ENCODE measurements around the gene GYPA. TPM values are rescaled to one million over a fixed set of nuclear protein-coding genes. Genes with fewer than 3 reads are reported as not detected.

GYPA gene
- total RNA-seq, 4 donors from 2014 or later: not detected

Other genes starting within 250 kb of the GYPA start
- gene GYPE, start 235.2 kb downstream of the GYPA start, total RNA-seq: not detected
- not detected for gene GYPB, start 121.3 kb downstream of the GYPA start, total RNA-seq